HepG2 (cell line): ENCODE results near the gene LRRC3C. TPM values are rescaled to one million over a fixed set of nuclear protein-coding genes. Genes with fewer than 3 reads are reported as not detected.

ENCODE experiments used
- ELF4 ChIP-seq: sonication (generic); formaldehyde crosslinking; IDR thresholded peaks from 2 replicates; pipeline ENCODE4 v1.5.0; 2020; ENCODE audit warnings: missing genetic modification reagents, mild to moderate bottlenecking, moderate library complexity, borderline replicate concordance
- KLF13 ChIP-seq: sonication (generic); formaldehyde crosslinking; IDR thresholded peaks from 2 replicates; pipeline ENCODE4 v1.4.0; 2020; ENCODE audit warnings: mild to moderate bottlenecking, missing genetic modification reagents
- NFIC ChIP-seq: IDR thresholded peaks from 2 replicates; pipeline ENCODE4 v1.6.1; 2012; ENCODE audit warnings: mild to moderate bottlenecking, low read length, inconsistent platforms
- NR3C1 ChIP-seq: sonication (generic); formaldehyde crosslinking; IDR thresholded peaks from 2 replicates; pipeline ENCODE4 v1.4.0; 2020; ENCODE audit warnings: missing genetic modification reagents
- SALL1 ChIP-seq: sonication (generic); formaldehyde crosslinking; IDR thresholded peaks from 2 replicates; pipeline ENCODE4 v1.8.0; 2022; ENCODE audit warnings: mild to moderate bottlenecking, missing genetic modification reagents
- TOPORS ChIP-seq: sonication (generic); formaldehyde crosslinking; IDR thresholded peaks from 2 replicates; pipeline ENCODE4 v1.8.0; 2023; ENCODE audit warnings: mild to moderate bottlenecking, missing genetic modification reagents
- ZNF329 ChIP-seq: sonication (generic); formaldehyde crosslinking; IDR thresholded peaks from 2 replicates; pipeline ENCODE4 v1.9.0; 2021; ENCODE audit warnings: low read depth, mild to moderate bottlenecking, missing genetic modification reagents
- ZNF350 ChIP-seq: sonication (generic); formaldehyde crosslinking; IDR thresholded peaks from 2 replicates; pipeline ENCODE4 v1.4.0; 2020; ENCODE audit warnings: mild to moderate bottlenecking, low read depth, missing genetic modification reagents, borderline replicate concordance
- ZNF496 ChIP-seq: sonication (generic); formaldehyde crosslinking; IDR thresholded peaks from 2 replicates; pipeline ENCODE4 v1.8.1; 2023; ENCODE audit warnings: mild to moderate bottlenecking, moderate library complexity, missing genetic modification reagents; ENCODE audit not compliant: insufficient replicate concordance
- polyA plus RNA-seq, 8 experiments: library from polyadenylated mRNA; depleted of rRNA in 3 of 8; stranded (reverse) in 7 of 8; unstranded in 1 of 8; fragments of >200 nt; fragmentation: Illumina TruSeq in 4 of 8; extraction: Trizol in 4 of 8; gene quantifications; 2 replicates each; pipeline versions ENCODE4 v1.2.1 to v1.2.3, GENCODE V29; 2011 to 2016; ENCODE audit warnings: low read depth in 4 of 8, missing spikeins in 1 of 8, mixed read lengths in 1 of 8; ENCODE audit not compliant: insufficient read depth in 1 of 8
- total RNA-seq, 5 experiments: library from RNA; depleted of rRNA; stranded (reverse); fragments of >200 nt; fragmentation: Illumina TruSeq; extraction: Trizol; gene quantifications; 2 replicates each; pipeline ENCODE4 v1.2.3, GENCODE V29; 2016; ENCODE audit warnings: low read depth in 1 of 5
- TF ChIP-seq, protein P1 (sequence below): sonication (generic); formaldehyde crosslinking; IDR thresholded peaks from 2 replicates; pipeline ENCODE4 v1.4.0; 2020; ENCODE audit warnings: missing genetic modification reagents
- TF ChIP-seq, protein P2 (sequence below), 2 experiments: fragments of 450-650 bp in 1 of 2; sonication (generic) in 1 of 2; formaldehyde crosslinking in 1 of 2; IDR thresholded peaks; 2 replicates each; pipeline versions ENCODE4 v1.6.1 to v1.8.0; 2016 to 2022; ENCODE audit warnings: antibody characterized with exemption in 1 of 2, mild to moderate bottlenecking in 1 of 2, missing genetic modification reagents in 1 of 2
- TF ChIP-seq, protein P3 (sequence below): sonication (generic); formaldehyde crosslinking; IDR thresholded peaks from 2 replicates; pipeline ENCODE4 v1.5.0; 2020; ENCODE audit warnings: missing genetic modification reagents, mild to moderate bottlenecking, borderline replicate concordance
- TF ChIP-seq, protein P4 (sequence below): sonication (generic); formaldehyde crosslinking; IDR thresholded peaks from 2 replicates; pipeline ENCODE4 v1.4.0; 2020; ENCODE audit warnings: missing genetic modification reagents

LRRC3C gene
- total and polyA plus RNA-seq, 2 of the 13 experiments (the other 11 are each of a cell fraction or from before 2014, with no cell fraction given): 0.17 TPM; not detected in 1

DNA sequence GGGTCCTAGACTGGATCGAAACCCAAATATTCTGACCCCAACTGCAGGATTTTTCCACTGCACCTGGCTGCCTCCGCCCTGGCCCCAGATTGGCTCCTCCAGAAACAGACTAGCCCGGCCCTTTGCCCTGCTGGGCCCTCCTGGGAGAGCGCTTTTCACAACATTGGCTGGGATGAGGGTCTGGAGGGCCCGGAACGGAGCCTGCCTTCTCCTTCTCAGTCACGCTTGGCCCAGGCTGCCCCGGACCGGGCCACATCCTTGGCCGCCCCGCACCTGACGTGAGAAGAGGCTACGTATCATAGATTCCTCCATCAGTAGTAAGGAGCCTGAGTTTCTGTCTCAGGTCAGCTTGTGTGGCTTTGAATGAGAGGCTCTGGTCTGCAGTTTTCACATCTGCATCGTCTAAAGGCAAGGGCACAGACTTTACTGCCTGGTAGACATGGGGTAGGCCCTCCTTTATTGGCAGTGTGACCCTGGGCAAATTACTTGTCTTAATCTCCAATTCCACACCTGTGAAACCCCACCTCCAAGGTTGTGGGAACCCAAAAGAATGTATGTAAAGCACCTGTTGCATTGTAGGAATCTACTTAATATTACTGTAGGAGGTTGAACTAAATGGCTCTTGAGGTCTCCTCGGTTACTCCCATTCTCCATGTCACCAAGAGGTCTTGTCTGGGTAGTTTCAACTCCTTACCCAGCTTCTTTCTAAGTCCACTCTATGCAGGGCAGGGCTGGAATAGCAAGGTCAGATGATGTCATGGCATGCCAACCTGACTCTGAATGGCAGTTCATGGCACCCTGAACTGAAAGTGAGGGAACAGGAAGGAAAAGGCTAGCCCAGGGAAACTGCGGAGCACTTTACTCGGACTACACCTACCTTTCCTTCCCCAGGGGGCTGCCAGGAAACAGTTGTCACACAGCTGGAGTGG is 661 bp downstream of the LRRC3C start (continued):
- no peak for TF ChIP-seq ZNF496 (CRISPR knock-in tag)
- TF ChIP-seq, protein P1, sequence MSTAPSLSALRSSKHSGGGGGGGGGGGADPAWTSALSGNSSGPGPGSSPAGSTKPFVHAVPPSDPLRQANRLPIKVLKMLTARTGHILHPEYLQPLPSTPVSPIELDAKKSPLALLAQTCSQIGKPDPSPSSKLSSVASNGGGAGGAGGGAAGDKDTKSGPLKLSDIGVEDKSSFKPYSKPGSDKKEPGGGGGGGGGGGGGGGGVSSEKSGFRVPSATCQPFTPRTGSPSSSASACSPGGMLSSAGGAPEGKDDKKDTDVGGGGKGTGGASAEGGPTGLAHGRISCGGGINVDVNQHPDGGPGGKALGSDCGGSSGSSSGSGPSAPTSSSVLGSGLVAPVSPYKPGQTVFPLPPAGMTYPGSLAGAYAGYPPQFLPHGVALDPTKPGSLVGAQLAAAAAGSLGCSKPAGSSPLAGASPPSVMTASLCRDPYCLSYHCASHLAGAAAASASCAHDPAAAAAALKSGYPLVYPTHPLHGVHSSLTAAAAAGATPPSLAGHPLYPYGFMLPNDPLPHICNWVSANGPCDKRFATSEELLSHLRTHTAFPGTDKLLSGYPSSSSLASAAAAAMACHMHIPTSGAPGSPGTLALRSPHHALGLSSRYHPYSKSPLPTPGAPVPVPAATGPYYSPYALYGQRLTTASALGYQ (CRISPR knock-in tag): no peak
- no peak for TF ChIP-seq NR3C1 (CRISPR knock-in tag)
- TF ChIP-seq ZNF350 (CRISPR knock-in tag): peak; percentile 41
- TF ChIP-seq ELF4 (CRISPR knock-in tag): no peak
- TF ChIP-seq NFIC: no peak
- no peak for TF ChIP-seq TOPORS (CRISPR knock-in tag)
- no peak for TF ChIP-seq SALL1 (CRISPR knock-in tag)
- no peak for TF ChIP-seq ZNF329 (CRISPR knock-in tag)
- TF ChIP-seq, protein P2, sequence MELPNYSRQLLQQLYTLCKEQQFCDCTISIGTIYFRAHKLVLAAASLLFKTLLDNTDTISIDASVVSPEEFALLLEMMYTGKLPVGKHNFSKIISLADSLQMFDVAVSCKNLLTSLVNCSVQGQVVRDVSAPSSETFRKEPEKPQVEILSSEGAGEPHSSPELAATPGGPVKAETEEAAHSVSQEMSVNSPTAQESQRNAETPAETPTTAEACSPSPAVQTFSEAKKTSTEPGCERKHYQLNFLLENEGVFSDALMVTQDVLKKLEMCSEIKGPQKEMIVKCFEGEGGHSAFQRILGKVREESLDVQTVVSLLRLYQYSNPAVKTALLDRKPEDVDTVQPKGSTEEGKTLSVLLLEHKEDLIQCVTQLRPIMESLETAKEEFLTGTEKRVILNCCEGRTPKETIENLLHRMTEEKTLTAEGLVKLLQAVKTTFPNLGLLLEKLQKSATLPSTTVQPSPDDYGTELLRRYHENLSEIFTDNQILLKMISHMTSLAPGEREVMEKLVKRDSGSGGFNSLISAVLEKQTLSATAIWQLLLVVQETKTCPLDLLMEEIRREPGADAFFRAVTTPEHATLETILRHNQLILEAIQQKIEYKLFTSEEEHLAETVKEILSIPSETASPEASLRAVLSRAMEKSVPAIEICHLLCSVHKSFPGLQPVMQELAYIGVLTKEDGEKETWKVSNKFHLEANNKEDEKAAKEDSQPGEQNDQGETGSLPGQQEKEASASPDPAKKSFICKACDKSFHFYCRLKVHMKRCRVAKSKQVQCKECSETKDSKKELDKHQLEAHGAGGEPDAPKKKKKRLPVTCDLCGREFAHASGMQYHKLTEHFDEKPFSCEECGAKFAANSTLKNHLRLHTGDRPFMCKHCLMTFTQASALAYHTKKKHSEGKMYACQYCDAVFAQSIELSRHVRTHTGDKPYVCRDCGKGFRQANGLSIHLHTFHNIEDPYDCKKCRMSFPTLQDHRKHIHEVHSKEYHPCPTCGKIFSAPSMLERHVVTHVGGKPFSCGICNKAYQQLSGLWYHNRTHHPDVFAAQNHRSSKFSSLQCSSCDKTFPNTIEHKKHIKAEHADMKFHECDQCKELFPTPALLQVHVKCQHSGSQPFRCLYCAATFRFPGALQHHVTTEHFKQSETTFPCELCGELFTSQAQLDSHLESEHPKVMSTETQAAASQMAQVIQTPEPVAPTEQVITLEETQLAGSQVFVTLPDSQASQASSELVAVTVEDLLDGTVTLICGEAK (IDR thresholded peaks at IDR 0.05): no peak
- TF ChIP-seq, protein P2 (CRISPR knock-in tag; IDR thresholded peaks at IDR 0.05): no peak
- TF ChIP-seq KLF13 (CRISPR knock-in tag): no peak
- TF ChIP-seq, protein P3, sequence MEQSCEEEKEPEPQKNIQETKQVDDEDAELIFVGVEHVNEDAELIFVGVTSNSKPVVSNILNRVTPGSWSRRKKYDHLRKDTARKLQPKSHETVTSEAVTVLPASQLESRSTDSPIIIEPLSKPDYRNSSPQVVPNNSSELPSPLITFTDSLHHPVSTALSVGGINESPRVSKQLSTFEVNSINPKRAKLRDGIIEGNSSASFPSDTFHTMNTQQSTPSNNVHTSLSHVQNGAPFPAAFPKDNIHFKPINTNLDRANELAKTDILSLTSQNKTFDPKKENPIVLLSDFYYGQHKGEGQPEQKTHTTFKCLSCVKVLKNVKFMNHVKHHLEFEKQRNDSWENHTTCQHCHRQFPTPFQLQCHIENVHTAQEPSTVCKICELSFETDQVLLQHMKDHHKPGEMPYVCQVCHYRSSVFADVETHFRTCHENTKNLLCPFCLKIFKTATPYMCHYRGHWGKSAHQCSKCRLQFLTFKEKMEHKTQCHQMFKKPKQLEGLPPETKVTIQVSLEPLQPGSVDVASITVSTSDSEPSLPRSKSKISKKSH (CRISPR knock-in tag): no peak
- TF ChIP-seq, protein P4, sequence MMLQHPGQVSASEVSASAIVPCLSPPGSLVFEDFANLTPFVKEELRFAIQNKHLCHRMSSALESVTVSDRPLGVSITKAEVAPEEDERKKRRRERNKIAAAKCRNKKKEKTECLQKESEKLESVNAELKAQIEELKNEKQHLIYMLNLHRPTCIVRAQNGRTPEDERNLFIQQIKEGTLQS (CRISPR knock-in tag): no peak
